22Rv1 (cell line): ENCODE measurements around the gene BACH1.
A peak's percentile ranks its signal among the peaks of the same experiment; 100 is the strongest.

Source experiments
- ZFX ChIP-seq: fragments of 450-650 bp; IDR thresholded peaks from 2 replicates; pipeline ENCODE4 v1.6.1; 2017; ENCODE audit warnings: antibody characterized with exemption, borderline replicate concordance
- TF ChIP-seq, protein P1 (sequence below): fragments of 450-650 bp; IDR thresholded peaks from 2 replicates; pipeline ENCODE4 v1.5.1; 2017; ENCODE audit warnings: mild to moderate bottlenecking

DNA sequence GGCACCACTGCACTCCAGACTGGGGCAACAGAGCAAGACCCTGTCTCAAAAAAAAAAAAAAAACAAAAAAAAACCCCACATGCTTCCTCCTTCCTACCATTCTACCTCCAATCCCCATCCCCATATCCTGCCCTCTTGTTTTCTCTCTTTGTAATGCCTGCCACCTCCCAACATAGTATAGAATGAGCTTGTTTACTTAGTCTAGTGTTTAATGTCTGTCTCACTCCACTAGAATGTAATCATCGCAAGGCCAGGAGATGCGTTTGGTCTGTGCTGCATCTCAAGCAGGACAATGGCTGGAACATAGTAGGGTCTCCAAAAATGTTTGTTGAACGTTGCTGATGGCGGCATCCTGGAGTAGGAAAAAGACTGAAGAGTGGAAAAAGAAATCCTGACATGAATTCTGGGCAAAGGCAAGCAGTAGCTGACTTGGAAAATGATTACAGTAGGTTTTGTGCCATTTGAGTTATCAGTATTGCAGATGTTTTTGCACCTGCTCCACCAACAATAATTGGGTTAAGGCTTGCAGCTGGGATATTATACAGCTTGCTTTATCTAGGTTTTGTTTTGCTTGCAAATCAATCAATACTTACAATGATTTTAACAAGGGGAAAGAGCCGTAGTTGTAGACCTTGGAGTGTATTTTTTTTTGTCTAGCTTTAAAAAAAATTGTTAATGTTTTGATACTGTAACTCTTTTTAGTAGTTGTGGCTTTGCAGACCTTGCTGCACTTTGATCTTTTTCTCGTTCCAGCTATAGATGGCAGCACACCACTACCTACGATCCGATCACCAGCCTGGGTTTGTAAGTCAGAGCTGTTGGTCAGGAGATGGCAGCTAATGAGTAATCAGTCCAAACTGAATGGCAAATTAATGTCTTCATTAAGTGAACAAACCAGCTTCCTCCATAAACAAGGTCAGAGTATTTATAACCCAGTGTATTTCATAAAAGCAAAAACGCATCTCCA is 62.4 kb downstream of the BACH1 start:
- TF ChIP-seq, protein P1, sequence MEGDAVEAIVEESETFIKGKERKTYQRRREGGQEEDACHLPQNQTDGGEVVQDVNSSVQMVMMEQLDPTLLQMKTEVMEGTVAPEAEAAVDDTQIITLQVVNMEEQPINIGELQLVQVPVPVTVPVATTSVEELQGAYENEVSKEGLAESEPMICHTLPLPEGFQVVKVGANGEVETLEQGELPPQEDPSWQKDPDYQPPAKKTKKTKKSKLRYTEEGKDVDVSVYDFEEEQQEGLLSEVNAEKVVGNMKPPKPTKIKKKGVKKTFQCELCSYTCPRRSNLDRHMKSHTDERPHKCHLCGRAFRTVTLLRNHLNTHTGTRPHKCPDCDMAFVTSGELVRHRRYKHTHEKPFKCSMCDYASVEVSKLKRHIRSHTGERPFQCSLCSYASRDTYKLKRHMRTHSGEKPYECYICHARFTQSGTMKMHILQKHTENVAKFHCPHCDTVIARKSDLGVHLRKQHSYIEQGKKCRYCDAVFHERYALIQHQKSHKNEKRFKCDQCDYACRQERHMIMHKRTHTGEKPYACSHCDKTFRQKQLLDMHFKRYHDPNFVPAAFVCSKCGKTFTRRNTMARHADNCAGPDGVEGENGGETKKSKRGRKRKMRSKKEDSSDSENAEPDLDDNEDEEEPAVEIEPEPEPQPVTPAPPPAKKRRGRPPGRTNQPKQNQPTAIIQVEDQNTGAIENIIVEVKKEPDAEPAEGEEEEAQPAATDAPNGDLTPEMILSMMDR: peak; percentile 38
- TF ChIP-seq ZFX: no peak
